ENCODE data around the gene MSRB1. TPM values are rescaled to one million over a fixed set of nuclear protein-coding genes. Genes with fewer than 3 reads are reported as not detected.

The MSRB1 gene
- total and polyA plus RNA-seq, 2 of the 13 experiments (the other 11 are each of a cell fraction or from before 2014, with no cell fraction given): 32.1 to 75.4 TPM

- no peak for TF ChIP-seq ZBTB43 (CRISPR knock-in tag; conservative IDR thresholded peaks at IDR 0.05)
- no peak for TF ChIP-seq GABPA (IDR thresholded peaks at IDR 0.05; ENCODE audit: low read depth, low read length)
- TF ChIP-seq GABPA (CRISPR knock-in tag; IDR thresholded peaks at IDR 0.05; ENCODE audit: low read depth): no peak
- TF ChIP-seq CENPX (CRISPR knock-in tag; IDR thresholded peaks at IDR 0.05): no peak
- TF ChIP-seq NR3C1 (CRISPR knock-in tag; IDR thresholded peaks at IDR 0.05): no peak
- TF ChIP-seq ARID4A (CRISPR knock-in tag; IDR thresholded peaks at IDR 0.05; ENCODE audit: borderline replicate concordance): peak; percentile 41; the same call in 1 of the 2 replicates
- 0 out of 2 replicates have a peak, but pooled peaks have one; percentile 27 for TF ChIP-seq ZNF556 (CRISPR knock-in tag; IDR thresholded peaks at IDR 0.05; ENCODE audit: borderline replicate concordance)
- TF ChIP-seq ZNF7 (CRISPR knock-in tag; IDR thresholded peaks at IDR 0.05): no peak
- TF ChIP-seq ZNF737 (CRISPR knock-in tag; IDR thresholded peaks at IDR 0.05; ENCODE audit: borderline replicate concordance): no peak
- no peak for TF ChIP-seq FLYWCH1 (CRISPR knock-in tag; IDR thresholded peaks at IDR 0.05)
- peak; percentile 81 for TF ChIP-seq XRCC5 (optimal IDR thresholded peaks at IDR 0.05; ENCODE audit: low read length)
- no peak for TF ChIP-seq AHR (CRISPR knock-in tag; IDR thresholded peaks at IDR 0.05)
- no peak for TF ChIP-seq ASH2L (IDR thresholded peaks at IDR 0.05; ENCODE audit: insufficient read length, low read depth, low read length)
- TF ChIP-seq ADNP (CRISPR knock-in tag; IDR thresholded peaks at IDR 0.05): peak; percentile 19; the same call in 1 of the 2 replicates
- no peak for TF ChIP-seq ZNF512B (CRISPR knock-in tag; IDR thresholded peaks at IDR 0.05; ENCODE audit: borderline replicate concordance)
- peak; percentile 57; the same call in 1 of the 2 replicates for TF ChIP-seq HIC2 (CRISPR knock-in tag; IDR thresholded peaks at IDR 0.05; ENCODE audit: low read depth)
- no peak for TF ChIP-seq ZSCAN9 (CRISPR knock-in tag; IDR thresholded peaks at IDR 0.05; ENCODE audit: borderline replicate concordance)
- no peak for TF ChIP-seq MED8 (CRISPR knock-in tag; IDR thresholded peaks at IDR 0.05; ENCODE audit: insufficient replicate concordance)
- TF ChIP-seq RARG (CRISPR knock-in tag; IDR thresholded peaks at IDR 0.05; ENCODE audit: low read depth): no peak
Measured at GRCh38 chr16:1932050-1933028, 10.7 kb downstream of the MSRB1 start (continued).

Measured in HepG2 (cell line).